Body of pancreas (tissue), 4 donors: ENCODE data around the gene NYAP1.

Source experiments
- POLR2A ChIP-seq, 3 donors: fragments of 450-650 bp; IDR thresholded peaks; one replicate each; pipeline ENCODE4 v1.6.1; 2016; ENCODE audit warnings: antibody characterized with exemption in 3 of 3, mild to moderate bottlenecking in 2 of 3
- TF ChIP-seq, protein P1 (sequence below), 7 experiments: fragments of 450-650 bp in 4 of 7; fragments of 200-600 bp in 3 of 7; sonication (generic) in 3 of 7; IDR thresholded peaks; one replicate each; pipeline ENCODE4 v1.5.1; 2016 to 2019; ENCODE audit warnings: antibody characterized with exemption in 7 of 7

GRCh38 chr7:100444311-100445278 is 39.1 kb upstream of the NYAP1 start:
- TF ChIP-seq, protein P1, sequence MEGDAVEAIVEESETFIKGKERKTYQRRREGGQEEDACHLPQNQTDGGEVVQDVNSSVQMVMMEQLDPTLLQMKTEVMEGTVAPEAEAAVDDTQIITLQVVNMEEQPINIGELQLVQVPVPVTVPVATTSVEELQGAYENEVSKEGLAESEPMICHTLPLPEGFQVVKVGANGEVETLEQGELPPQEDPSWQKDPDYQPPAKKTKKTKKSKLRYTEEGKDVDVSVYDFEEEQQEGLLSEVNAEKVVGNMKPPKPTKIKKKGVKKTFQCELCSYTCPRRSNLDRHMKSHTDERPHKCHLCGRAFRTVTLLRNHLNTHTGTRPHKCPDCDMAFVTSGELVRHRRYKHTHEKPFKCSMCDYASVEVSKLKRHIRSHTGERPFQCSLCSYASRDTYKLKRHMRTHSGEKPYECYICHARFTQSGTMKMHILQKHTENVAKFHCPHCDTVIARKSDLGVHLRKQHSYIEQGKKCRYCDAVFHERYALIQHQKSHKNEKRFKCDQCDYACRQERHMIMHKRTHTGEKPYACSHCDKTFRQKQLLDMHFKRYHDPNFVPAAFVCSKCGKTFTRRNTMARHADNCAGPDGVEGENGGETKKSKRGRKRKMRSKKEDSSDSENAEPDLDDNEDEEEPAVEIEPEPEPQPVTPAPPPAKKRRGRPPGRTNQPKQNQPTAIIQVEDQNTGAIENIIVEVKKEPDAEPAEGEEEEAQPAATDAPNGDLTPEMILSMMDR (IDR thresholded peaks at IDR 0.05) = no peak
- no peak for TF ChIP-seq POLR2A (IDR thresholded peaks at IDR 0.05)
